SK-N-MC (cell line): ENCODE results near the gene ZNF385B.

Source experiments
- EZH2 ChIP-seq: fragments of 200-600 bp; sonication (generic); IDR thresholded peaks from one replicate; pipeline ENCODE4 v1.6.1; 2017; ENCODE audit warnings: antibody characterized with exemption
- FOXP2 ChIP-seq: optimal IDR thresholded peaks from 2 replicates; pipeline ENCODE3; 2011; ENCODE audit warnings: mild to moderate bottlenecking, moderate library complexity; ENCODE audit not compliant: insufficient read depth; ENCODE audit errors: extremely low read length, control extremely low read depth
- POLR2AphosphoS5 ChIP-seq: IDR thresholded peaks from 2 replicates; pipeline ENCODE4 v1.6.1; 2012; ENCODE audit warnings: mild to moderate bottlenecking, low read depth, low read length, borderline replicate concordance

GRCh38 chr2:179605341-179605740, 256.1 kb downstream of the ZNF385B start:
- no peak for TF ChIP-seq FOXP2
- no peak for TF ChIP-seq POLR2AphosphoS5
- TF ChIP-seq EZH2 = no peak
